K562 (cell line): ENCODE data around the gene CCNA1. TPM values are rescaled to one million over a fixed set of nuclear protein-coding genes. Genes with fewer than 3 reads are reported as not detected.

ENCODE experiments used
- ATAC-seq: fragments of 200-7000 bp; cut with Tn5 transposase; 3 replicates; pipeline ENCODE4 v1.9.1; 2020; ENCODE audit warnings: moderate library complexity
- BruUV-seq: library from RNA; stranded (reverse); fragments of 400-500 nt; replicated peaks from 2 replicates; lab custom pipeline; 2021; lab: Mats Ljungman, UMichigan
- CTCF ChIA-PET: fragments of 300-600 bp; formaldehyde crosslinking; extraction: SDS; loops from one replicate; lab custom pipeline; 2021; ENCODE audit warnings: low intra/inter-chr PET ratio; lab: Yijun Ruan, JAX
- POLR2A ChIA-PET: fragments of 300-600, 350-650 bp; sonication (Branson Sonifier 250); formaldehyde crosslinking; extraction: SDS; loops from one replicate; lab custom pipeline; 2021; ENCODE audit warnings: antibody characterized with exemption, inconsistent platforms; lab: Yijun Ruan, JAX
- DNase-seq, 4 experiments: peaks; one replicate each; pipeline versions ENCODE4 v3.0.0 to v3.0.0-alpha.2; 2011 to 2018; ENCODE audit warnings: low spot score in 3 of 4, mixed read lengths in 3 of 4; ENCODE audit errors: extremely low read depth in 1 of 4
- FAIRE-seq: peaks from 2 replicates; lab custom pipeline; 2011; peaks lifted over from hg19 to GRCh38; lab: Jason Lieb, UNC
- H2AFZ ChIP-seq: 2 replicates; pipeline ENCODE4 v1.6.0; 2011; ENCODE audit warnings: low read depth, low read length, control low read depth, inconsistent platforms
- H3K27ac ChIP-seq: fragments of 200-600 bp; 3 replicates; pipeline ENCODE4 v1.8.0; 2011; ENCODE audit warnings: low read depth, mild to moderate bottlenecking, control low read depth, inconsistent platforms, low read length, moderate library complexity, mixed read lengths; ENCODE audit errors: extremely low read depth
- H3K27me3 ChIP-seq, 2 experiments: fragments of 300-600 bp in 1 of 2; 2 replicates in 1 of 2; 3 replicates in 1 of 2; pipeline versions ENCODE4 v1.6.0 to v1.8.0; 2011; ENCODE audit warnings: inconsistent platforms in 2 of 2, low read length in 2 of 2, mild to moderate bottlenecking in 1 of 2, mixed read lengths in 1 of 2, moderate library complexity in 1 of 2; ENCODE audit not compliant: control insufficient read depth in 2 of 2, insufficient read depth in 2 of 2
- H3K36me3 ChIP-seq: fragments of 300-600 bp; 3 replicates; pipeline ENCODE4 v1.8.0; 2011; ENCODE audit warnings: mild to moderate bottlenecking, low read length, inconsistent platforms; ENCODE audit not compliant: control insufficient read depth, insufficient read depth
- H3K4me1 ChIP-seq, 2 experiments: fragments of 200-600 bp in 1 of 2; replicated peaks in 1 of 2; 2 replicates in 1 of 2; 3 replicates in 1 of 2; pipeline versions ENCODE4 v1.5.1 to v1.8.0; 2011; ENCODE audit warnings: inconsistent platforms in 2 of 2, low read length in 2 of 2, mild to moderate bottlenecking in 1 of 2, mixed read lengths in 1 of 2, moderate library complexity in 1 of 2; ENCODE audit not compliant: control insufficient read depth in 2 of 2, insufficient read depth in 2 of 2
- H3K4me2 ChIP-seq: 2 replicates; pipeline ENCODE4 v1.6.1; 2011; ENCODE audit warnings: low read length, control low read depth, inconsistent platforms, mixed read lengths; ENCODE audit not compliant: insufficient read depth
- H3K4me3 ChIP-seq: fragments of 200-600 bp; sonication (generic), shearing (Covaris generic); 2 replicates; pipeline ENCODE4 v1.5.1; 2016; ENCODE audit warnings: control low read depth, inconsistent platforms
- H3K79me2 ChIP-seq: fragments of 200-600 bp; 3 replicates; pipeline ENCODE4 v1.8.0; 2011; ENCODE audit warnings: low read length, inconsistent platforms; ENCODE audit not compliant: control insufficient read depth, insufficient read depth
- H3K9ac ChIP-seq, 2 experiments: 2 replicates each; pipeline versions ENCODE4 v1.6.0 to v1.6.1; 2011; ENCODE audit warnings: low read depth in 2 of 2, low read length in 2 of 2, control low read depth in 1 of 2, inconsistent platforms in 1 of 2, mild to moderate bottlenecking in 1 of 2, mixed read lengths in 1 of 2; ENCODE audit not compliant: insufficient read depth in 1 of 2
- H3K9me1 ChIP-seq: one replicate; pipeline ENCODE4 v1.6.0; 2011; ENCODE audit warnings: inconsistent platforms, mild to moderate bottlenecking, low read length, moderate library complexity; ENCODE audit not compliant: control insufficient read depth, insufficient read depth
- H3K9me3 ChIP-seq: replicated peaks from 2 replicates; pipeline ENCODE4 v1.5.1; 2011; ENCODE audit warnings: low read depth, low read length, inconsistent platforms; ENCODE audit not compliant: control insufficient read depth, insufficient read depth
- H4K20me1 ChIP-seq: replicated peaks from 2 replicates; pipeline ENCODE4 v1.6.1; 2011; ENCODE audit warnings: low read length, inconsistent platforms, mixed read lengths; ENCODE audit not compliant: control insufficient read depth, insufficient read depth
- BACH1 ChIP-seq: fragments of 200-800 bp; sonication (Bioruptor generic); IDR thresholded peaks from 2 replicates; pipeline ENCODE4 v1.6.1; 2016; ENCODE audit warnings: missing genetic modification characterization, missing compliant biosample characterization
- BHLHE40 ChIP-seq: IDR thresholded peaks from 2 replicates; pipeline ENCODE4 v1.6.1; 2011; ENCODE audit warnings: low read length, improper control_type of control experiment
- CHD4 ChIP-seq: fragments of 200-600 bp; sonication (generic); IDR thresholded peaks from 3 replicates; pipeline ENCODE4 v1.6.1; 2012; ENCODE audit warnings: low read depth, mild to moderate bottlenecking, mixed read lengths, low read length, inconsistent platforms; ENCODE audit not compliant: insufficient read depth, insufficient replicate concordance, poor library complexity, severe bottlenecking
- ELF1 ChIP-seq: fragments of 200-800 bp; sonication (Bioruptor generic); IDR thresholded peaks from 2 replicates; pipeline ENCODE4 v1.6.1; 2016; ENCODE audit warnings: missing genetic modification characterization, missing compliant biosample characterization
- HNRNPH1 ChIP-seq: fragments of 200-400 bp; formaldehyde crosslinking; optimal IDR thresholded peaks from 2 replicates; pipeline ENCODE3; 2017; ENCODE audit warnings: low read depth, mild to moderate bottlenecking, low read length, moderate library complexity
- MTA2 ChIP-seq: fragments of 450-650 bp; IDR thresholded peaks from 2 replicates; pipeline ENCODE4 v1.6.1; 2016; ENCODE audit warnings: low read depth
- MTF1 ChIP-seq: fragments of 250-450 bp; sonication (Bioruptor Pico); IDR thresholded peaks from 2 replicates; pipeline ENCODE4 v1.9.0; 2021; ENCODE audit warnings: moderate library complexity, mild to moderate bottlenecking, inconsistent platforms, borderline replicate concordance
- NR1H2 ChIP-seq: sonication (generic); formaldehyde crosslinking; IDR thresholded peaks from 2 replicates; pipeline ENCODE4 v1.4.0; 2020; ENCODE audit warnings: mild to moderate bottlenecking, missing genetic modification reagents
- PCBP1 ChIP-seq: fragments of 200-400 bp; formaldehyde crosslinking; IDR thresholded peaks from 2 replicates; pipeline ENCODE4 v1.6.1; 2018; ENCODE audit warnings: mild to moderate bottlenecking, low read depth, low read length; ENCODE audit not compliant: poor library complexity, severe bottlenecking
- PRPF4 ChIP-seq: fragments of 200-400 bp; formaldehyde crosslinking; IDR thresholded peaks from one replicate; pipeline ENCODE4 v1.6.1; 2017; ENCODE audit warnings: low read length, low read depth, mild to moderate bottlenecking; ENCODE audit not compliant: insufficient read depth, poor library complexity, severe bottlenecking
- SP2 ChIP-seq: IDR thresholded peaks from 2 replicates; pipeline ENCODE4 v1.6.1; 2011; ENCODE audit warnings: mild to moderate bottlenecking, low read depth, low read length, moderate library complexity; ENCODE audit not compliant: poor library complexity, severe bottlenecking; ENCODE audit errors: extremely low read depth
- XRCC4 ChIP-seq: IDR thresholded peaks from one replicate; pipeline ENCODE4 v1.6.1; 2011; ENCODE audit not compliant: insufficient read depth, insufficient read length; ENCODE audit errors: extremely low read depth
- ZNF239 ChIP-seq: fragments of 250-450 bp; sonication (Bioruptor Pico); IDR thresholded peaks from 2 replicates; pipeline ENCODE4 v1.4.0; 2020; ENCODE audit warnings: mild to moderate bottlenecking
- ZNF354B ChIP-seq: fragments of 250-450 bp; sonication (Bioruptor Pico); IDR thresholded peaks from 2 replicates; pipeline ENCODE4 v1.4.0; 2020
- WGBS: fragments of 100-300 bp; shearing (Covaris generic); methylation state at CpG from one replicate; pipeline ENCODE4 v1.1.6; 2016; ENCODE audit warnings: low coverage, mixed read lengths; ENCODE audit not compliant: insufficient coverage; ENCODE audit errors: missing lambda C conversion rate; 5-methylcytosine and 5-hydroxymethylcytosine counted together
- in situ Hi-C: fragments of 300-500 bp; cut with MboI; formaldehyde crosslinking; loops from 4 replicates; pipeline ENCODE4 v1.15.0; 2018; ENCODE audit warnings: inconsistent platforms, mixed read lengths
- intact Hi-C: fragments of 100-400 bp; cut with micrococcal nuclease; formaldehyde crosslinking; loops from 2 replicates; pipeline ENCODE4 v1.14.2; 2022
- polyA plus RNA-seq, 8 experiments: library from polyadenylated mRNA; depleted of rRNA in 4 of 8; stranded (reverse) in 5 of 8; unstranded in 3 of 8; fragments of >200 nt; fragmentation: Nextera tagmentation in 2 of 8; fragmentation: Illumina TruSeq in 1 of 8; extraction: Ambion mirVana in 2 of 8; extraction: Trizol in 1 of 8; gene quantifications; 2 replicates each; pipeline versions ENCODE4 v1.2.1 to v1.2.3, GENCODE V29; 2011 to 2014; ENCODE audit warnings: inconsistent platforms in 1 of 8, missing spikeins in 1 of 8
- total RNA-seq, 7 experiments: library from RNA; depleted of rRNA in 6 of 7; stranded (reverse); fragments of >200 nt in 6 of 7; fragmentation: Illumina TruSeq in 2 of 7; extraction: Trizol in 2 of 7; gene quantifications; 2 replicates each; pipeline versions ENCODE4 v1.2.1 to v1.2.3, GENCODE V29; 2011 to 2021; ENCODE audit warnings: low replicate concordance in 1 of 7
- TF ChIP-seq, protein P1 (sequence below): IDR thresholded peaks from 2 replicates; pipeline ENCODE4 v1.6.1; 2011; ENCODE audit warnings: borderline replicate concordance, low read depth, mild to moderate bottlenecking, moderate library complexity, low read length; ENCODE audit not compliant: insufficient read depth, poor library complexity, severe bottlenecking
- TF ChIP-seq, protein P2 (sequence below): sonication (generic); formaldehyde crosslinking; IDR thresholded peaks from 2 replicates; pipeline ENCODE4 v1.8.0; 2022; ENCODE audit warnings: mild to moderate bottlenecking, missing genetic modification reagents

Gene CCNA1
- total and polyA plus RNA-seq, 9 of the 15 experiments (the other 6 are each of a cell fraction or from before 2014, with no cell fraction given), result 0.08 TPM; not detected in 8

DNA sequence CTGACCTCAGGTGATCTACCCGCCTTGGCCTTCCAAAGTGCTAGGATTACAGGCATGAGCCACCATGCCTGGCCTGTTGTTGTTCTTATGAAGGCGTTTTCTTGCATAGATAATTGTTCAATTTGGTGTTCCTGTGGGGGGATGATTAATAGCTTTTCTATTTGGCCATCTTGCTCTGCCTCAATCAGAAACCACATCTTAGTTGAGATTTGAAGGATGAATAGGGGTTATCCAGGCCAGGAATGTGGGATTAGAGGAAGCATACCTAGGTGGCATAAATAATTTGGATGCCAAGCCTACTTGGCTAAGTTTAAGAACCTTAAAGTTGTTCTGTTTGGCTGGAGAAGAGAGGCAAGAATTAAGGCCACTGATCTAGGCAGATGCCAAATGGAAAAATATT is 44.4 kb downstream of the CCNA1 start:
- intact Hi-C loops, result no loop called here
- Histone ChIP-seq H3K4me1 (no peaks in the 10 kb centered on the region), H3K4me3 (no peak overlapping the region), H3K4me2 (no peak overlapping the region), H3K9ac (no peak overlapping the region), H2AFZ (no peak overlapping the region), H3K27ac (no peak overlapping the region)
- in situ Hi-C loops, result no loop called here
- BruUV-seq, result no TSS peak
- TF ChIP-seq XRCC4, result no peak
- no peak for TF ChIP-seq PCBP1
- TF ChIP-seq, protein P1, sequence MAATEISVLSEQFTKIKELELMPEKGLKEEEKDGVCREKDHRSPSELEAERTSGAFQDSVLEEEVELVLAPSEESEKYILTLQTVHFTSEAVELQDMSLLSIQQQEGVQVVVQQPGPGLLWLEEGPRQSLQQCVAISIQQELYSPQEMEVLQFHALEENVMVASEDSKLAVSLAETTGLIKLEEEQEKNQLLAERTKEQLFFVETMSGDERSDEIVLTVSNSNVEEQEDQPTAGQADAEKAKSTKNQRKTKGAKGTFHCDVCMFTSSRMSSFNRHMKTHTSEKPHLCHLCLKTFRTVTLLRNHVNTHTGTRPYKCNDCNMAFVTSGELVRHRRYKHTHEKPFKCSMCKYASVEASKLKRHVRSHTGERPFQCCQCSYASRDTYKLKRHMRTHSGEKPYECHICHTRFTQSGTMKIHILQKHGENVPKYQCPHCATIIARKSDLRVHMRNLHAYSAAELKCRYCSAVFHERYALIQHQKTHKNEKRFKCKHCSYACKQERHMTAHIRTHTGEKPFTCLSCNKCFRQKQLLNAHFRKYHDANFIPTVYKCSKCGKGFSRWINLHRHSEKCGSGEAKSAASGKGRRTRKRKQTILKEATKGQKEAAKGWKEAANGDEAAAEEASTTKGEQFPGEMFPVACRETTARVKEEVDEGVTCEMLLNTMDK, result no peak
- TF ChIP-seq BACH1, result no peak
- TF ChIP-seq ZNF354B (CRISPR knock-in tag), result no peak
- TF ChIP-seq PRPF4, result no peak
- no peak for TF ChIP-seq HNRNPH1
- no peak for TF ChIP-seq MTF1 (CRISPR knock-in tag)
- no peak for TF ChIP-seq SP2
- TF ChIP-seq ZNF239 (CRISPR knock-in tag), result no peak
- TF ChIP-seq MTA2, result no peak
- TF ChIP-seq BHLHE40, result no peak
- no peak for TF ChIP-seq ELF1 (tag)
- TF ChIP-seq CHD4, result no peak
- TF ChIP-seq, protein P2, sequence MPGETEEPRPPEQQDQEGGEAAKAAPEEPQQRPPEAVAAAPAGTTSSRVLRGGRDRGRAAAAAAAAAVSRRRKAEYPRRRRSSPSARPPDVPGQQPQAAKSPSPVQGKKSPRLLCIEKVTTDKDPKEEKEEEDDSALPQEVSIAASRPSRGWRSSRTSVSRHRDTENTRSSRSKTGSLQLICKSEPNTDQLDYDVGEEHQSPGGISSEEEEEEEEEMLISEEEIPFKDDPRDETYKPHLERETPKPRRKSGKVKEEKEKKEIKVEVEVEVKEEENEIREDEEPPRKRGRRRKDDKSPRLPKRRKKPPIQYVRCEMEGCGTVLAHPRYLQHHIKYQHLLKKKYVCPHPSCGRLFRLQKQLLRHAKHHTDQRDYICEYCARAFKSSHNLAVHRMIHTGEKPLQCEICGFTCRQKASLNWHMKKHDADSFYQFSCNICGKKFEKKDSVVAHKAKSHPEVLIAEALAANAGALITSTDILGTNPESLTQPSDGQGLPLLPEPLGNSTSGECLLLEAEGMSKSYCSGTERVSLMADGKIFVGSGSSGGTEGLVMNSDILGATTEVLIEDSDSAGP, result no peak
- no peak for TF ChIP-seq NR1H2 (CRISPR knock-in tag)
- TF ChIP-seq, all 486 proteins: peak for 0
- H3K79me2 ChIP-seq, result no peaks in the 10 kb centered on the region
- CTCF ChIA-PET, result no interaction called here
- DNase-seq (no peak), ATAC-seq (no peak), FAIRE-seq (no peak)
- POLR2A ChIA-PET, result no interaction called here
- no peaks in the 10 kb centered on the region for H3K27me3 ChIP-seq
- WGBS, result 0% methylated on average over 2 of the region's 2 CpGs
- no peaks in the 10 kb centered on the region for H3K9me1 ChIP-seq
- H3K36me3 ChIP-seq, result no peaks in the 10 kb centered on the region
- H4K20me1 ChIP-seq, result no peaks in the 10 kb centered on the region
- H3K9me3 ChIP-seq, result no peaks in the 10 kb centered on the region
